Measurements from ENCODE around the gene KLB.
"Not testable (repeated sequence)": the region's sequence is repeated elsewhere in the genome, so short reads cannot be mapped to it uniquely, and the experiment has no call there.

The KLB gene

GRCh38 chr4:39401640-39402039 lies 5.1 kb upstream of the KLB start:
- not testable (repeated sequence) for H3K4me1 Mint-ChIP-seq, H3K27me3 Mint-ChIP-seq, H3K27ac Mint-ChIP-seq, ATAC-seq, H3K9me3 Mint-ChIP-seq, H3K4me3 Mint-ChIP-seq, DNase-seq

GRCh38 chr4:39407584-39407885 lies 805 bp downstream of the KLB start:
- Mint-ChIP-seq H3K27me3 (no peaks in the 10 kb centered on the region), H3K27ac (no peak overlapping the region), H3K9me3 (no peaks in the 10 kb centered on the region), H3K4me3 (no peak overlapping the region), H3K4me1 (no peaks in the 10 kb centered on the region)
- DNase-seq (no peak), ATAC-seq (no peak)

- no peak for ATAC-seq
These were observed 3.7 kb downstream of the KLB start for GRCh38 chr4:39410415-39410814.

GRCh38 chr4:39411561-39411960 lies 4.8 kb downstream of the KLB start:
- DNase-seq, ATAC-seq, H3K27ac Mint-ChIP-seq, H3K4me3 Mint-ChIP-seq, H3K27me3 Mint-ChIP-seq, H3K4me1 Mint-ChIP-seq, H3K9me3 Mint-ChIP-seq: not testable (repeated sequence)

More at GRCh38 chr4:39410415-39410814, 3.7 kb downstream of the KLB start:
- Mint-ChIP-seq H3K4me3 (no peak overlapping the region), H3K27me3 (no peaks in the 10 kb centered on the region), H3K27ac (no peak overlapping the region), H3K9me3 (no peaks in the 10 kb centered on the region), H3K4me1 (no peaks in the 10 kb centered on the region)
- no peak for DNase-seq

- no peaks in the 10 kb centered on the region for H3K4me1 Mint-ChIP-seq
- no peak overlapping the region for H3K4me3 Mint-ChIP-seq
- H3K27me3 Mint-ChIP-seq = no peaks in the 10 kb centered on the region
- ATAC-seq = no peak
- no peak overlapping the region for H3K27ac Mint-ChIP-seq
- DNase-seq = no peak
- no peaks in the 10 kb centered on the region for H3K9me3 Mint-ChIP-seq
These were observed 9.1 kb downstream of the KLB start for GRCh38 chr4:39415678-39416283.

- Mint-ChIP-seq H3K9me3 (no peaks in the 10 kb centered on the region), H3K27ac (no peak overlapping the region), H3K4me1 (no peaks in the 10 kb centered on the region), H3K4me3 (no peak overlapping the region), H3K27me3 (no peaks in the 10 kb centered on the region)
- no peak for DNase-seq
- ATAC-seq = no peak
These were observed 15.5 kb downstream of the KLB start for GRCh38 chr4:39422247-39422646.

GRCh38 chr4:39425297-39425696 lies 18.6 kb downstream of the KLB start:
- peak overlapping the region in 1 of 2 donors; percentile 57 for H3K27ac Mint-ChIP-seq
- H3K27me3 Mint-ChIP-seq = not testable (repeated sequence)

GRCh38 chr4:39426728-39427127 lies 20.0 kb downstream of the KLB start:
- H3K27ac Mint-ChIP-seq = no peak overlapping the region
- no peaks in the 10 kb centered on the region for H3K9me3 Mint-ChIP-seq
- no peaks in the 10 kb centered on the region for H3K27me3 Mint-ChIP-seq
- no peak for ATAC-seq
- no peak for DNase-seq
- H3K4me1 Mint-ChIP-seq = no peaks in the 10 kb centered on the region
- no peak overlapping the region for H3K4me3 Mint-ChIP-seq

More at GRCh38 chr4:39425297-39425696, 18.6 kb downstream of the KLB start:
- H3K9me3 Mint-ChIP-seq, ATAC-seq, H3K4me1 Mint-ChIP-seq, DNase-seq, H3K4me3 Mint-ChIP-seq: not testable (repeated sequence)

GRCh38 chr4:39427520-39428114 lies 20.9 kb downstream of the KLB start:
- ATAC-seq = no peak
- DNase-seq = no peak
- Mint-ChIP-seq H3K27ac (no peak overlapping the region), H3K4me3 (no peak overlapping the region), H3K9me3 (no peaks in the 10 kb centered on the region), H3K27me3 (no peaks in the 10 kb centered on the region), H3K4me1 (no peaks in the 10 kb centered on the region)

- no peaks in the 10 kb centered on the region for H3K4me1 Mint-ChIP-seq
- no peak for DNase-seq
- no peak overlapping the region for H3K4me3 Mint-ChIP-seq
- no peaks in the 10 kb centered on the region for H3K27me3 Mint-ChIP-seq
- H3K27ac Mint-ChIP-seq = peak overlapping the region in 1 of 2 donors; percentile 80
- H3K9me3 Mint-ChIP-seq = no peaks in the 10 kb centered on the region
- no peak for ATAC-seq
These were observed 23.0 kb downstream of the KLB start for GRCh38 chr4:39429476-39430334.

GRCh38 chr4:39433878-39434492 lies 27.3 kb downstream of the KLB start:
- DNase-seq = no peak
- Mint-ChIP-seq H3K27me3 (peaks cover 16% of the 10 kb centered on the region), H3K9me3 (no peaks in the 10 kb centered on the region), H3K27ac (no peak overlapping the region), H3K4me1 (no peaks in the 10 kb centered on the region), H3K4me3 (no peak overlapping the region)
- ATAC-seq = no peak

GRCh38 chr4:39435659-39436563 lies 29.2 kb downstream of the KLB start:
- Mint-ChIP-seq H3K27ac (no peak overlapping the region), H3K9me3 (no peaks in the 10 kb centered on the region), H3K27me3 (peaks cover 16% of the 10 kb centered on the region), H3K4me1 (no peaks in the 10 kb centered on the region), H3K4me3 (no peak overlapping the region)
- ATAC-seq (no peak), DNase-seq (no peak)

GRCh38 chr4:39441593-39441992 lies 34.9 kb downstream of the KLB start:
- peaks cover 6% of the 10 kb centered on the region for H3K4me1 Mint-ChIP-seq
- peaks cover 8% of the 10 kb centered on the region for H3K27me3 Mint-ChIP-seq
- no peak overlapping the region for H3K27ac Mint-ChIP-seq
- no peaks in the 10 kb centered on the region for H3K9me3 Mint-ChIP-seq
- ATAC-seq = no peak
- no peak for DNase-seq
- H3K4me3 Mint-ChIP-seq = no peak overlapping the region

GRCh38 chr4:39442998-39443397 lies 36.3 kb downstream of the KLB start:
- DNase-seq (peak in 1 of 2 donors; percentile 37), ATAC-seq (peak; percentile 72)
- H3K4me3 Mint-ChIP-seq = no peak overlapping the region

GRCh38 chr4:39446483-39446841 lies 39.7 kb downstream of the KLB start:
- Mint-ChIP-seq H3K27ac (no peak overlapping the region), H3K4me3 (peak overlapping the region; percentile 63 to 75), H3K27me3 (no peaks in the 10 kb centered on the region), H3K9me3 (no peaks in the 10 kb centered on the region), H3K4me1 (peaks cover 27% of the 10 kb centered on the region)
- ATAC-seq (no peak), DNase-seq (no peak)

More at GRCh38 chr4:39442998-39443397, 36.3 kb downstream of the KLB start:
- Mint-ChIP-seq H3K9me3 (no peaks in the 10 kb centered on the region), H3K27me3 (no peaks in the 10 kb centered on the region), H3K27ac (no peak overlapping the region), H3K4me1 (peaks cover 14% of the 10 kb centered on the region)

Data from stimulated activated naive CD8-positive, alpha-beta T cell treated with anti-CD3 and anti-CD28 coated beads, Interleukin-15, amount 100 ng/mL, for 72 hours (primary cell).